Right lung (tissue), 5 donors: ENCODE results near the gene HBD. TPM values are rescaled to one million over a fixed set of nuclear protein-coding genes. Genes with fewer than 3 reads are reported as not detected.
"Not testable (repeated sequence)": the region's sequence is repeated elsewhere in the genome, so short reads cannot be mapped to it uniquely, and the experiment has no call there.

Experiments used
- DNase-seq, 2 donors: peaks; one replicate each; pipeline ENCODE4 v3.0.0-alpha.2; 2013
- polyA plus RNA-seq, 5 donors: library from polyadenylated mRNA; unstranded; fragments of 120-200 nt; gene quantifications; one replicate each; pipeline versions ENCODE4 v1.2.1 to v1.2.3, GENCODE V29; 2013; ENCODE audit warnings: inconsistent platforms in 1 of 5, low replicate concordance in 1 of 5; ENCODE audit not compliant: insufficient read length in 5 of 5, insufficient read depth in 1 of 5

Gene HBD
- polyA plus RNA-seq, 5 donors = 0.53 to 1.7 (median 0.76) TPM

- DNase-seq = not testable (repeated sequence)
Measured at GRCh38 chr11:5253440-5253839, 19.2 kb upstream of the HBD start.

- DNase-seq = no peak
Measured at GRCh38 chr11:5252919-5253265, 18.6 kb upstream of the HBD start.

GRCh38 chr11:5252192-5252918 is 18.1 kb upstream of the HBD start:
- no peak for DNase-seq

- DNase-seq = no peak
Measured at GRCh38 chr11:5251746-5252145, 17.5 kb upstream of the HBD start.

GRCh38 chr11:5250543-5251204 is 16.4 kb upstream of the HBD start:
- no peak for DNase-seq

GRCh38 chr11:5249807-5250396 is 15.6 kb upstream of the HBD start, which contains the start of gene HBG1:
Gene HBG1, minus strand, starts transcription at chr11:5249857. Its CDS starts 53 bp downstream, at chr11:5249804.
- DNase-seq = not testable (repeated sequence)

- DNase-seq = not testable (repeated sequence)
Measured at GRCh38 chr11:5248498-5248897, 14.2 kb upstream of the HBD start.

GRCh38 chr11:5247472-5248192 is 13.3 kb upstream of the HBD start:
- DNase-seq = no peak

- no peak for DNase-seq
Measured at GRCh38 chr11:5246772-5247471, 12.6 kb upstream of the HBD start.

- no peak for DNase-seq
Measured at GRCh38 chr11:5245155-5245554, 10.9 kb upstream of the HBD start.

- no peak for DNase-seq
Measured at GRCh38 chr11:5243816-5244180, 9.5 kb upstream of the HBD start.

- no peak for DNase-seq
Measured at GRCh38 chr11:5242933-5243815, 8.9 kb upstream of the HBD start.

GRCh38 chr11:5242208-5242607 is 7.9 kb upstream of the HBD start:
- DNase-seq = no peak

- DNase-seq = no peak
Measured at GRCh38 chr11:5241458-5241857, 7.2 kb upstream of the HBD start.

- no peak for DNase-seq
Measured at GRCh38 chr11:5240458-5240857, 6.2 kb upstream of the HBD start.

- DNase-seq = no peak
Measured at GRCh38 chr11:5240056-5240455, 5.8 kb upstream of the HBD start.

GRCh38 chr11:5239046-5239445 is 4.8 kb upstream of the HBD start:
- DNase-seq = no peak

- no peak for DNase-seq
Measured at GRCh38 chr11:5238486-5238885, 4.2 kb upstream of the HBD start.

- no peak for DNase-seq
Measured at GRCh38 chr11:5237420-5237819, 3.1 kb upstream of the HBD start.

- no peak for DNase-seq
Measured at GRCh38 chr11:5235364-5236095, 1.2 kb upstream of the HBD start.
